Suppressor macrophage treated with lipopolysaccharide for 4 hours (primary cell): ENCODE data around the gene MEF2A.
A peak's percentile ranks its signal among the peaks of the same experiment; 100 is the strongest.
"Not testable (repeated sequence)": the region's sequence is repeated elsewhere in the genome, so short reads cannot be mapped to it uniquely, and the experiment has no call there.

ENCODE experiments used
- DNase-seq: peaks from one replicate; pipeline ENCODE4 v3.0.0-alpha.2; 2020

The MEF2A gene

GRCh38 chr15:99732124-99732750 lies 166.5 kb downstream of the MEF2A start:
- DNase-seq, result peak; percentile 48

GRCh38 chr15:99732751-99733267 lies 167.0 kb downstream of the MEF2A start:
- no peak for DNase-seq

GRCh38 chr15:99733268-99734039 lies 167.7 kb downstream of the MEF2A start, which contains the start of gene LYSMD4:
Gene LYSMD4 (minus strand): TSS chr15:99733437. CDS start chr15:99731999, 1,438 bp downstream.
- DNase-seq, result peak; percentile 99

- DNase-seq, result not testable (repeated sequence)
Measured at GRCh38 chr15:99734040-99734291, 168.2 kb downstream of the MEF2A start.

GRCh38 chr15:99734575-99734974 lies 168.8 kb downstream of the MEF2A start:
- no peak for DNase-seq

- no peak for DNase-seq
Measured at GRCh38 chr15:99735868-99736267, 170.1 kb downstream of the MEF2A start.

GRCh38 chr15:99736702-99737101 lies 170.9 kb downstream of the MEF2A start:
- no peak for DNase-seq

- no peak for DNase-seq
Measured at GRCh38 chr15:99738021-99738847, 172.4 kb downstream of the MEF2A start.

GRCh38 chr15:99741835-99742234 lies 176.1 kb downstream of the MEF2A start:
- no peak for DNase-seq

GRCh38 chr15:99744142-99744541 lies 178.4 kb downstream of the MEF2A start:
- no peak for DNase-seq

- DNase-seq, result no peak
Measured at GRCh38 chr15:99745370-99746086, 179.7 kb downstream of the MEF2A start.

- DNase-seq, result peak; percentile 72
Measured at GRCh38 chr15:99749386-99749785, 183.6 kb downstream of the MEF2A start.

- DNase-seq, result not testable (repeated sequence)
Measured at GRCh38 chr15:99750326-99750725, 184.5 kb downstream of the MEF2A start.

- no peak for DNase-seq
Measured at GRCh38 chr15:99752556-99752955, 186.8 kb downstream of the MEF2A start.

- DNase-seq, result no peak
Measured at GRCh38 chr15:99753066-99753465, 187.3 kb downstream of the MEF2A start.

GRCh38 chr15:99755692-99756409 lies 190.1 kb downstream of the MEF2A start:
- peak; percentile 83 for DNase-seq

- DNase-seq, result no peak
Measured at GRCh38 chr15:99762288-99762687, 196.5 kb downstream of the MEF2A start.

- no peak for DNase-seq
Measured at GRCh38 chr15:99763827-99764226, 198.0 kb downstream of the MEF2A start.

- no peak for DNase-seq
Measured at GRCh38 chr15:99764522-99764921, 198.7 kb downstream of the MEF2A start.
